ENCODE measurements around the gene CFAP97D2. TPM values are rescaled to one million over a fixed set of nuclear protein-coding genes. Genes with fewer than 3 reads are reported as not detected.

CFAP97D2 gene
- total RNA-seq, 1 experiment from 2014 or later = not detected

GRCh38 chr13:114260814-114261213 lies 81.8 kb downstream of the CFAP97D2 start:
- peaks cover 68% of the 10 kb centered on the region for H3K36me3 Mint-ChIP-seq
- no peaks in the 10 kb centered on the region for H3K9me3 Mint-ChIP-seq
- CTCF ChIA-PET = interaction anchor here (1.0 kb wide), 1 partner anchor 10 kb away, joined by 3 read pairs; no protein-coding TSS in a partner anchor
- ATAC-seq (no peak), DNase-seq (ENCODE audit: low spot score) (no peak)
- peak overlapping the region; percentile 29; the same call in 1 of the 2 replicates for H3K27ac Mint-ChIP-seq
- TF ChIP-seq ZSCAN18 (CRISPR knock-in tag; IDR thresholded peaks at IDR 0.05) = no peak
- no peak for TF ChIP-seq NFE2L1 (CRISPR knock-in tag; IDR thresholded peaks at IDR 0.05)
- TF ChIP-seq NR3C1 (CRISPR knock-in tag; conservative IDR thresholded peaks at IDR 0.05; ENCODE audit: low read depth) = no peak
- TF ChIP-seq USF1 (CRISPR knock-in tag; IDR thresholded peaks at IDR 0.05) = no peak
- no peak for TF ChIP-seq HMGA2 (CRISPR knock-in tag; IDR thresholded peaks at IDR 0.05)
- TF ChIP-seq SOX15 (CRISPR knock-in tag; IDR thresholded peaks at IDR 0.05) = no peak
- TF ChIP-seq JAZF1 (CRISPR knock-in tag; IDR thresholded peaks at IDR 0.05) = no peak
- no peak for TF ChIP-seq ATF2 (CRISPR knock-in tag; IDR thresholded peaks at IDR 0.05; ENCODE audit: borderline replicate concordance, low read depth)
- no peak for TF ChIP-seq CTCF (IDR thresholded peaks at IDR 0.05)
- TF ChIP-seq JUN (CRISPR knock-in tag; IDR thresholded peaks at IDR 0.05) = no peak
- POLR2A ChIA-PET = no interaction called here
- no peaks in the 10 kb centered on the region for H3K27me3 Mint-ChIP-seq (ENCODE audit: low read depth)
- H3K4me1 Mint-ChIP-seq = peaks cover 29% of the 10 kb centered on the region
- H3K4me3 Mint-ChIP-seq = no peak overlapping the region

- no peak for ATAC-seq
- H3K4me3 Mint-ChIP-seq = no peak overlapping the region
- no peak for DNase-seq (ENCODE audit: low spot score)
- H3K36me3 Mint-ChIP-seq = peaks cover 74% of the 10 kb centered on the region
- H3K4me1 Mint-ChIP-seq = peaks cover 23% of the 10 kb centered on the region
- H3K27me3 Mint-ChIP-seq (ENCODE audit: low read depth) = no peaks in the 10 kb centered on the region
- POLR2A ChIA-PET = no interaction called here
- peak overlapping the region; percentile 38; the same call in 1 of the 2 replicates for H3K27ac Mint-ChIP-seq
- H3K9me3 Mint-ChIP-seq = no peaks in the 10 kb centered on the region
- CTCF ChIA-PET = interaction anchor here (1.0 kb wide), 1 partner anchor 9 kb away, joined by 3 read pairs; no protein-coding TSS in a partner anchor
- no peak for TF ChIP-seq MYBL2 (CRISPR knock-in tag; IDR thresholded peaks at IDR 0.05)
- TF ChIP-seq MAX (CRISPR knock-in tag; IDR thresholded peaks at IDR 0.05) = no peak
- TF ChIP-seq NR1H2 (CRISPR knock-in tag; IDR thresholded peaks at IDR 0.05) = no peak
- TF ChIP-seq ZNF416 (CRISPR knock-in tag; IDR thresholded peaks at IDR 0.05) = no peak
- TF ChIP-seq ZNF281 (CRISPR knock-in tag; IDR thresholded peaks at IDR 0.05) = no peak
- no peak for TF ChIP-seq ZNF263 (CRISPR knock-in tag; IDR thresholded peaks at IDR 0.05; ENCODE audit: low read depth)
- no peak for TF ChIP-seq TEAD1 (CRISPR knock-in tag; IDR thresholded peaks at IDR 0.05)
- no peak for TF ChIP-seq NR2C2 (CRISPR knock-in tag; IDR thresholded peaks at IDR 0.05)
- TF ChIP-seq ZNF138 (CRISPR knock-in tag; conservative IDR thresholded peaks at IDR 0.05) = no peak
- no peak for TF ChIP-seq ZBTB43 (CRISPR knock-in tag; IDR thresholded peaks at IDR 0.05)
- no peak for TF ChIP-seq ERG (CRISPR knock-in tag; IDR thresholded peaks at IDR 0.05)
- no peak for TF ChIP-seq ATF6 (CRISPR knock-in tag; IDR thresholded peaks at IDR 0.05)
- no peak for TF ChIP-seq JUN (CRISPR knock-in tag; IDR thresholded peaks at IDR 0.05)
Measured at GRCh38 chr13:114261328-114261965, 82.4 kb downstream of the CFAP97D2 start.

All from WTC11 (cell line).